Right lobe of liver (tissue), 6 donors: ENCODE results near the gene ADAMTS7. TPM values are rescaled to one million over a fixed set of nuclear protein-coding genes. Genes with fewer than 3 reads are reported as not detected.
A peak's percentile ranks its signal among the peaks of the same experiment; 100 is the strongest.
"Not testable (repeated sequence)": the region's sequence is repeated elsewhere in the genome, so short reads cannot be mapped to it uniquely, and the experiment has no call there.

Experiments used
- ATAC-seq, 4 donors: fragments of 200-7000 bp; cut with Tn5 transposase; one replicate each; pipeline ENCODE4 v1.9.1; 2020; ENCODE audit warnings: mild to moderate bottlenecking in 4 of 4, moderate library complexity in 4 of 4
- DNase-seq, 3 donors: peaks; one replicate each; pipeline ENCODE4 v3.0.0-alpha.2; 2020
- H3K27ac ChIP-seq, 3 donors: fragments of 200-600 bp; one replicate each; pipeline ENCODE4 v1.8.0; 2022
- H3K27me3 ChIP-seq, 2 donors: fragments of 200-600 bp; one replicate each; pipeline ENCODE4 v1.8.0; 2022
- H3K36me3 ChIP-seq, 4 donors: fragments of 200-600 bp; sonication (generic) in 1 of 4; one replicate each; pipeline versions ENCODE4 v1.5.1 to v1.8.0; 2017 to 2022; ENCODE audit warnings: control low read depth in 1 of 4
- H3K4me1 ChIP-seq, 4 donors: fragments of 200-600 bp; sonication (generic) in 1 of 4; one replicate each; pipeline versions ENCODE4 v1.5.1 to v1.8.0; 2017 to 2022; ENCODE audit warnings: control low read depth in 1 of 4
- H3K4me3 ChIP-seq, 3 donors: fragments of 200-600 bp; one replicate each; pipeline ENCODE4 v1.8.0; 2022
- H3K9me3 ChIP-seq, 4 donors: fragments of 200-600 bp; sonication (generic) in 1 of 4; one replicate each; pipeline versions ENCODE4 v1.5.1 to v1.8.0; 2017 to 2022; ENCODE audit warnings: control low read depth in 1 of 4
- CTCF ChIP-seq, 4 donors: fragments of 200-600 bp in 3 of 4; fragments of 450-650 bp in 1 of 4; IDR thresholded peaks; one replicate each; pipeline versions ENCODE4 v1.5.1 to v1.8.0; 2016 to 2022; ENCODE audit warnings: antibody characterized with exemption in 4 of 4, mild to moderate bottlenecking in 2 of 4
- POLR2A ChIP-seq: fragments of 450-650 bp; IDR thresholded peaks from one replicate; pipeline ENCODE4 v1.6.1; 2017; ENCODE audit warnings: antibody characterized with exemption, mild to moderate bottlenecking
- WGBS: methylation state at CpG from one replicate; pipeline ENCODE4 v1.1.6; 2018; ENCODE audit warnings: low coverage, low lambda C conversion rate; ENCODE audit not compliant: insufficient coverage; ENCODE audit errors: missing lambda C conversion rate; 5-methylcytosine and 5-hydroxymethylcytosine counted together
- intact Hi-C, 2 donors: fragments of 100-400 bp; cut with DNase I; formaldehyde crosslinking; loops; one replicate each; pipeline versions ENCODE4 v1.11.2 to v1.14.1; 2022
- total RNA-seq, 6 experiments: library from RNA; depleted of rRNA in 2 of 6; stranded (reverse); fragments of >200 nt in 2 of 6; fragmentation: NEBNext Ultra II Directional in 3 of 6; extraction: Animal tissue kit (Norgen Biotek cat#: 25700) in 3 of 6; gene quantifications; one replicate each; pipeline versions ENCODE4 v1.1.0 to v1.2.4, GENCODE V29; 2016 to 2023
- donor health status: DM: no; HTN: yes; CAD: no.
- donor health status: DM: no; HTN: no; CAD: no.
- donor health status: DM: no; HTN: no; CAD: no.
- donor health status: DM: no; HTN: yes; CAD: no.
- donor health status: DM: no; HTN: yes; CAD: no.

The ADAMTS7 gene
- total RNA-seq, 6 experiments from 2014 or later: 0.49 to 1.4 (median 1.1) TPM

- TF ChIP-seq CTCF (IDR thresholded peaks at IDR 0.05) (no peak), POLR2A (no peak)
- H3K9me3 ChIP-seq: no peaks in the 10 kb centered on the region
- no peaks in the 10 kb centered on the region for H3K27me3 ChIP-seq
- intact Hi-C loops: no loop called here
- ATAC-seq (no peak), DNase-seq (peak in 2 of 3 donors; percentile 41 to 48)
- H3K36me3 ChIP-seq: no peaks in the 10 kb centered on the region
- H3K4me1 ChIP-seq: no peaks in the 10 kb centered on the region
- no peak overlapping the region for H3K4me3 ChIP-seq
- no peak overlapping the region for H3K27ac ChIP-seq
- WGBS: 100% methylated on average over 2 of the region's 8 CpGs
These were observed 50.2 kb downstream of the ADAMTS7 start for GRCh38 chr15:78761020-78761419.

- ATAC-seq (peak; percentile 37 to 71 (median 54)), DNase-seq (peak in 2 of 3 donors; percentile 34 to 40)
- H3K4me3 ChIP-seq, H3K27ac ChIP-seq, H3K27me3 ChIP-seq, intact Hi-C loops, H3K9me3 ChIP-seq, H3K4me1 ChIP-seq, H3K36me3 ChIP-seq: not testable (repeated sequence)
- 17% methylated on average over 3 of the region's 13 CpGs for WGBS
These were observed 51.0 kb downstream of the ADAMTS7 start for GRCh38 chr15:78760091-78760882.

- DNase-seq: peak in 2 of 3 donors; percentile 43 to 44
- H3K27ac ChIP-seq, H3K36me3 ChIP-seq, H3K9me3 ChIP-seq, H3K4me1 ChIP-seq, H3K27me3 ChIP-seq, intact Hi-C loops, H3K4me3 ChIP-seq, ATAC-seq: not testable (repeated sequence)
- WGBS: 100% methylated on average over 3 of the region's 35 CpGs
These were observed 51.8 kb downstream of the ADAMTS7 start for GRCh38 chr15:78759361-78759998.

- peak in 2 of 3 donors; percentile 39 to 41 for DNase-seq
- not testable (repeated sequence) for H3K36me3 ChIP-seq, ATAC-seq
These were observed 52.6 kb downstream of the ADAMTS7 start for GRCh38 chr15:78758486-78759200.

GRCh38 chr15:78758084-78758483 lies 53.2 kb downstream of the ADAMTS7 start:
- H3K9me3 ChIP-seq, ATAC-seq, H3K4me3 ChIP-seq, H3K27me3 ChIP-seq, intact Hi-C loops, H3K27ac ChIP-seq, H3K36me3 ChIP-seq, H3K4me1 ChIP-seq: not testable (repeated sequence)
- peak in 2 of 3 donors; percentile 17 to 21 for DNase-seq
- 100% methylated on average over 1 of the region's 8 CpGs for WGBS

More at GRCh38 chr15:78758486-78759200, 52.6 kb downstream of the ADAMTS7 start:
- H3K4me3 ChIP-seq, H3K27me3 ChIP-seq, H3K4me1 ChIP-seq, H3K9me3 ChIP-seq, intact Hi-C loops, H3K27ac ChIP-seq: not testable (repeated sequence)
- 92% methylated on average over 5 of the region's 11 CpGs for WGBS

- Histone ChIP-seq H3K36me3 (no peaks in the 10 kb centered on the region), H3K9me3 (no peaks in the 10 kb centered on the region), H3K27me3 (no peaks in the 10 kb centered on the region), H3K4me1 (no peaks in the 10 kb centered on the region), H3K27ac (no peak overlapping the region), H3K4me3 (no peak overlapping the region)
- intact Hi-C loops: no loop called here
- DNase-seq (no peak), ATAC-seq (no peak)
- TF ChIP-seq POLR2A: no peak
- TF ChIP-seq CTCF (IDR thresholded peaks at IDR 0.05): no peak
- WGBS: 95% methylated on average over 10 of the region's 10 CpGs
These were observed 53.7 kb downstream of the ADAMTS7 start for GRCh38 chr15:78757636-78757905.

GRCh38 chr15:78756781-78757635 lies 54.3 kb downstream of the ADAMTS7 start:
- H3K4me3 ChIP-seq, intact Hi-C loops, H3K4me1 ChIP-seq, H3K27ac ChIP-seq, H3K27me3 ChIP-seq, H3K36me3 ChIP-seq, H3K9me3 ChIP-seq: not testable (repeated sequence)
- DNase-seq (peak; percentile 45 to 61 (median 51)), ATAC-seq (peak; percentile 11 to 37 (median 22))
- WGBS: 40% methylated on average over 1 of the region's 25 CpGs
